NCI-H146 treated with DMSO at 0.1 percent for 48 hours (cell line): Measurements from ENCODE around the gene ARHGAP4.

Experiments used
- DNase-seq: peaks from one replicate; lab custom pipeline; 2025; ENCODE audit not compliant: unreplicated experiment; lab: John Stamatoyannopoulos, UW

The ARHGAP4 gene

GRCh38 chrX:153964105-153964504 lies 38.0 kb upstream of the ARHGAP4 start:
- DNase-seq, result no peak

- DNase-seq, result no peak
Measured at GRCh38 chrX:153963546-153963945, 37.5 kb upstream of the ARHGAP4 start.

- DNase-seq, result no peak
Measured at GRCh38 chrX:153961292-153961691, 35.2 kb upstream of the ARHGAP4 start.

GRCh38 chrX:153960786-153961185 lies 34.7 kb upstream of the ARHGAP4 start:
- DNase-seq, result no peak

GRCh38 chrX:153960077-153960476 lies 34.0 kb upstream of the ARHGAP4 start:
- DNase-seq, result no peak

- DNase-seq, result no peak
Measured at GRCh38 chrX:153959649-153960048, 33.6 kb upstream of the ARHGAP4 start.

GRCh38 chrX:153958605-153959004 lies 32.5 kb upstream of the ARHGAP4 start:
- no peak for DNase-seq

GRCh38 chrX:153957224-153957623 lies 31.2 kb upstream of the ARHGAP4 start:
- DNase-seq, result no peak

- DNase-seq, result no peak
Measured at GRCh38 chrX:153956044-153956907, 30.2 kb upstream of the ARHGAP4 start.

GRCh38 chrX:153955228-153955732 lies 29.2 kb upstream of the ARHGAP4 start:
- DNase-seq, result no peak

- no peak for DNase-seq
Measured at GRCh38 chrX:153954558-153955227, 28.6 kb upstream of the ARHGAP4 start.

- DNase-seq, result no peak
Measured at GRCh38 chrX:153953892-153954557, 28.0 kb upstream of the ARHGAP4 start.

GRCh38 chrX:153953342-153953830 lies 27.3 kb upstream of the ARHGAP4 start:
- DNase-seq, result no peak

- no peak for DNase-seq
Measured at GRCh38 chrX:153952373-153953026, 26.4 kb upstream of the ARHGAP4 start.

GRCh38 chrX:153951683-153952372 lies 25.8 kb upstream of the ARHGAP4 start:
- no peak for DNase-seq

- DNase-seq, result no peak
Measured at GRCh38 chrX:153950127-153950526, 24.1 kb upstream of the ARHGAP4 start.

- DNase-seq, result no peak
Measured at GRCh38 chrX:153948847-153949805, 23.1 kb upstream of the ARHGAP4 start.

- DNase-seq, result no peak
Measured at GRCh38 chrX:153948002-153948466, 22.0 kb upstream of the ARHGAP4 start.
